Vagina (tissue), 2 donors: ENCODE measurements around the gene TACC3. TPM values are rescaled to one million over a fixed set of nuclear protein-coding genes. Genes with fewer than 3 reads are reported as not detected.

ENCODE experiments used
- DNase-seq, 2 donors: peaks; one replicate each; pipeline ENCODE4 v3.0.0-alpha.2; 2017; ENCODE audit errors: extremely low spot score in 2 of 2
- H3K27ac ChIP-seq: fragments of 200-600 bp; sonication (generic); one replicate; pipeline ENCODE4 v1.5.1; 2019
- H3K27me3 ChIP-seq: fragments of 200-600 bp; sonication (generic); one replicate; pipeline ENCODE4 v1.5.1; 2019
- H3K36me3 ChIP-seq, 2 donors: fragments of 200-600 bp; sonication (generic); one replicate each; pipeline ENCODE4 v1.5.1; 2017 to 2019
- H3K4me1 ChIP-seq: fragments of 200-600 bp; sonication (generic); one replicate; pipeline ENCODE4 v1.5.1; 2019
- H3K4me3 ChIP-seq, 2 donors: fragments of 200-600 bp; sonication (generic); 1 replicate in 1 of 2; 2 replicates in 1 of 2; pipeline ENCODE4 v1.5.1; 2016 to 2019
- H3K9me3 ChIP-seq: fragments of 200-600 bp; sonication (generic); one replicate; pipeline ENCODE4 v1.5.1; 2019
- POLR2A ChIP-seq, 2 donors: fragments of 450-650 bp; IDR thresholded peaks; one replicate each; pipeline ENCODE4 v1.6.1; 2017; ENCODE audit warnings: antibody characterized with exemption in 2 of 2, mild to moderate bottlenecking in 2 of 2, moderate library complexity in 2 of 2
- POLR2AphosphoS5 ChIP-seq, 2 donors: sonication (generic); formaldehyde crosslinking; IDR thresholded peaks; one replicate each; pipeline ENCODE4 v1.9.0; 2017; ENCODE audit warnings: antibody characterized with exemption in 2 of 2, mild to moderate bottlenecking in 2 of 2, low read depth in 1 of 2; ENCODE audit not compliant: insufficient read depth in 1 of 2
- intact Hi-C: fragments of 100-400 bp; cut with DNase I; formaldehyde crosslinking; loops from one replicate; pipeline ENCODE4 v1.15.1; 2023
- total RNA-seq: library from RNA; depleted of rRNA; stranded (reverse); fragments of >200 nt; gene quantifications from one replicate; pipeline ENCODE4 v1.2.3, GENCODE V29; 2016
- TF ChIP-seq, protein P1 (sequence below), 3 experiments: fragments of 450-650 bp in 2 of 3; fragments of 200-600 bp in 1 of 3; sonication (generic) in 1 of 3; IDR thresholded peaks; one replicate each; pipeline ENCODE4 v1.5.1; 2017 to 2019; ENCODE audit warnings: antibody characterized with exemption in 3 of 3, mild to moderate bottlenecking in 2 of 3, moderate library complexity in 2 of 3

Gene TACC3
- total RNA-seq, 1 donor from 2014 or later: 16.0 TPM

DNA sequence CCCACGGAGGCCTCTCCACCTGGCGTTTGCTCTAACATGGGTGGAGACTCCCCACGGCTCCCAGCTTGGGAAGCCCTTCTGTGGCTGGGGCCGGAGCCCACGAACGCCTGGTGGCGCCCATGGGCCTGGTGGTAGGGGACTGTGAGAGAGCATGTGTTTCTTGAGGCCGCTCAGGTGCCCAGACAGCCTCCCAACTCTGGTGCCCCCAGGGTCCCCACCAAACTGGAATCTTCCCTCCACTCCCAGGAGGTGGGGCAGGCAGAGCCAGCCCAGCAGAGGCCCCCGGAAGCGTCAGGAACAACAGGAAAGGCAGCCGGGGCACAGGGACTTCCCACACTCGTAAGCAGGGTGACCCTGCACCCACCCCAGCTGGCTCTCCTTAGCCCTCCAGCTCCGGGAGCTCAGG, 38.5 kb downstream of the TACC3 start:
- no peak for DNase-seq
- intact Hi-C loops: loop anchor here (10.0 kb wide), 1 partner anchor 145 kb away; no protein-coding TSS in a partner anchor
- Histone ChIP-seq H3K4me1 (peaks cover 51% of the 10 kb centered on the region), H3K9me3 (no peaks in the 10 kb centered on the region), H3K27me3 (no peaks in the 10 kb centered on the region), H3K27ac (peak overlapping the region; percentile 61), H3K4me3 (no peak overlapping the region), H3K36me3 (no peaks in the 10 kb centered on the region)
- TF ChIP-seq POLR2AphosphoS5 (IDR thresholded peaks at IDR 0.05; ENCODE audit: insufficient read depth in 1 of 2, low read depth in 1 of 2): no peak
- TF ChIP-seq POLR2A (IDR thresholded peaks at IDR 0.05): no peak
- TF ChIP-seq, protein P1, sequence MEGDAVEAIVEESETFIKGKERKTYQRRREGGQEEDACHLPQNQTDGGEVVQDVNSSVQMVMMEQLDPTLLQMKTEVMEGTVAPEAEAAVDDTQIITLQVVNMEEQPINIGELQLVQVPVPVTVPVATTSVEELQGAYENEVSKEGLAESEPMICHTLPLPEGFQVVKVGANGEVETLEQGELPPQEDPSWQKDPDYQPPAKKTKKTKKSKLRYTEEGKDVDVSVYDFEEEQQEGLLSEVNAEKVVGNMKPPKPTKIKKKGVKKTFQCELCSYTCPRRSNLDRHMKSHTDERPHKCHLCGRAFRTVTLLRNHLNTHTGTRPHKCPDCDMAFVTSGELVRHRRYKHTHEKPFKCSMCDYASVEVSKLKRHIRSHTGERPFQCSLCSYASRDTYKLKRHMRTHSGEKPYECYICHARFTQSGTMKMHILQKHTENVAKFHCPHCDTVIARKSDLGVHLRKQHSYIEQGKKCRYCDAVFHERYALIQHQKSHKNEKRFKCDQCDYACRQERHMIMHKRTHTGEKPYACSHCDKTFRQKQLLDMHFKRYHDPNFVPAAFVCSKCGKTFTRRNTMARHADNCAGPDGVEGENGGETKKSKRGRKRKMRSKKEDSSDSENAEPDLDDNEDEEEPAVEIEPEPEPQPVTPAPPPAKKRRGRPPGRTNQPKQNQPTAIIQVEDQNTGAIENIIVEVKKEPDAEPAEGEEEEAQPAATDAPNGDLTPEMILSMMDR (IDR thresholded peaks at IDR 0.05): no peak

DNA sequence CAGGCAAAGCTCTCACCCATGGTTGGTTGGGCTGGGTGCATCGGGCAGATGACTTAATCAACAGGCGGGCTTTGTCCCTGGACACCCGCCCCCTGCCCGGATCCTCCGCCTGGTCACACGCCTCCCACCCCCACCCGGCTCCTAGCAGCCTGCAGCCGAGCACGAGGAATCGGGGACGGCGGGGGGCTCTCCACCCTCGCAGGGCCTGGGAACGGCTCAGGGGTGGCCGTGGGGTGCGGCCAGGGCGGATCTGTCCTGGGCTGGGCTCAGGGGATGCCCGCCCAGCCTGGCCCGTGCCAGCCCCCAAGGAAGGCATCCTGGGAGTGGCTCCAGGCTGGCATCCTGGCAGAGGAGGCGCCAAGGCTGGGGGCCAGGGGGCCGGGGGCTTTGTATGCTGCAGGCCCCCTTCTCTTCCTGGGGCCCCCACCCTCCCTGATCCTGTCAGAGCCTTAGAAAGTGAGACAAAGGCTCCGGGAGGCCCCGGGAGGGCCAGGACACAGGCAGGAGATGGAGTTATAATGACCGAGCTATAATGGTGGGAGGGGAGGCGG, 39.3 kb downstream of the TACC3 start:
- H3K27ac ChIP-seq: peak overlapping the region; percentile 61
- no peaks in the 10 kb centered on the region for H3K27me3 ChIP-seq
- intact Hi-C loops: loop anchor here (10.0 kb wide), 1 partner anchor 144 kb away; no protein-coding TSS in a partner anchor
- peaks cover 47% of the 10 kb centered on the region for H3K4me1 ChIP-seq
- TF ChIP-seq POLR2AphosphoS5 (IDR thresholded peaks at IDR 0.05; ENCODE audit: insufficient read depth in 1 of 2, low read depth in 1 of 2) (no peak), POLR2A (IDR thresholded peaks at IDR 0.05) (no peak)
- TF ChIP-seq, protein P1 (IDR thresholded peaks at IDR 0.05): no peak
- no peaks in the 10 kb centered on the region for H3K9me3 ChIP-seq
- no peak overlapping the region for H3K4me3 ChIP-seq
- no peak for DNase-seq
- no peaks in the 10 kb centered on the region for H3K36me3 ChIP-seq

DNA sequence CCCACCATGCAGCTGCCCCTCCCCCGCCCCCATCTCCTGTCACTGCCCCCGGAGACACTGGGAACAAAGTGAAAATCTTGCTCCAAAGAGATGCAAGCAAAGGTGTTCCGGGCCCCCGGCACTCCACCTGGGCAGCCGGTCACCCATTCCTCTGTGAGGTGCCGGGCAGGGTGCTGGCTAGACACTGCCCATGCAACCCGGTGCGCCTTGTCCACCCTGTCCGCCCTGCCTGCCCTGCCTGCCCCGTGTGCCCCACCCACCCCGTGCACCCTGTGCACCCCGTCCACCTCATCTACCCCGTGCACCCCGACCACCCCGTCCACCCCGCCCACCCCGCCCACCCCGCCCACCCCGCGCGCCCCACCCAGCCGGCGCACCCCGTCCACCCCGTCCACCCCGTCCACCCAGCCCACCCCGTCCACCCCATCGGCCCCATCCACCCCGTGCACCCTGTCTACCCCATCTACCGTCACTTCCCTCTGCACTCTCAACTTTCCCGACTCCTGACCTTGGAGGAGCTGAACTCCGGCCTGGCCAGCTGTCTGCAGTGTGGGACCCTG, 39.9 kb downstream of the TACC3 start:
- no peaks in the 10 kb centered on the region for H3K9me3 ChIP-seq
- H3K27ac ChIP-seq: peak overlapping the region; percentile 61
- H3K36me3 ChIP-seq: no peaks in the 10 kb centered on the region
- intact Hi-C loops: loop anchor here (10.0 kb wide), 1 partner anchor 144 kb away; no protein-coding TSS in a partner anchor
- DNase-seq: no peak
- no peak overlapping the region for H3K4me3 ChIP-seq
- H3K4me1 ChIP-seq: peaks cover 46% of the 10 kb centered on the region
- H3K27me3 ChIP-seq: no peaks in the 10 kb centered on the region
- TF ChIP-seq, protein P1 (IDR thresholded peaks at IDR 0.05): no peak
- TF ChIP-seq POLR2A (IDR thresholded peaks at IDR 0.05) (no peak), POLR2AphosphoS5 (IDR thresholded peaks at IDR 0.05; ENCODE audit: insufficient read depth in 1 of 2, low read depth in 1 of 2) (no peak)

DNA sequence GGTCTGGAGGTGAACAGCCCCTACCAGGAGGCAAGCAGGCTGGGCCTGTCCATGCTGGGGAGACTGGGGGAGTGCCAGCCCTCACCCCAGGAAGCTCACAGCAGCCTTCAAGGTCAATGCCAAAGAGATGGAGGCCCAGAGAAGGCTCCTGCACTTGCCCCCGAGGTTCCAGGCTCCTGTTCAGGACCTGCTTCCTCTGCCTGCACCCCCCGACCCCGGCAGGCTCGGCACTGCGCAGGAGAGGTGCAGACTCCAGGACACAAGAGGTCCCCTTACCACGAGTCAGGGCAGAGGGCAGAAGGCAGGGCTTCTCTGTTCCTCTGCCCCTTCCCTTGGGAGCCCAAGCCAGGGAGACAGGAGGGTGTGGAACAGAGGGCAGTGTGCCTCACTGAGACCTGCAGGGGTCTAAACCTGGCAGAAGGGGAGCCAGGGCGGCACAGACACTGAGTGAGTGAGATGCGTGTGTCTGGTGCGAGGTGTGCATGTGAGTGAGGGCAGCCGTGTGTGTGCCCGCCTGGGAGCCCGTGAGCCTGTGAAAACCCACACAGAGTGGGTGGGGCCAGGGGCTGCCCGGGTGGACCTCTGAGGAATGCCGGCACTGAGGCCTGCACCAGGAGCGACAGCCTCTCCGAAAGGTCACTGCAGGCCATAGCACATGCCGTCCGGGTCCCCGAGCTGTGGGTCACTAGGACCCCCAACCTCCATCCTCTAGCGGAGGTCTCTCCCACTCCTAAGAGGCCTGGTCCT, 41.1 kb downstream of the TACC3 start:
- Histone ChIP-seq H3K27ac (no peak overlapping the region), H3K27me3 (no peaks in the 10 kb centered on the region), H3K36me3 (no peaks in the 10 kb centered on the region), H3K9me3 (no peaks in the 10 kb centered on the region), H3K4me3 (no peak overlapping the region), H3K4me1 (peaks cover 57% of the 10 kb centered on the region)
- no peak for DNase-seq
- TF ChIP-seq POLR2A (IDR thresholded peaks at IDR 0.05) (no peak), POLR2AphosphoS5 (IDR thresholded peaks at IDR 0.05; ENCODE audit: insufficient read depth in 1 of 2, low read depth in 1 of 2) (no peak)
- TF ChIP-seq, protein P1 (IDR thresholded peaks at IDR 0.05): no peak
- intact Hi-C loops: loop anchor here (10.0 kb wide), 1 partner anchor 142 kb away; no protein-coding TSS in a partner anchor
